Activated T-cell treated with anti-CD3 and anti-CD28 coated beads, Interleukin-2, amount 50 U/mL, for 1 hour (primary cell): ENCODE data around the gene CLDN1.

Experiments
- DNase-seq: peaks from one replicate; pipeline ENCODE4 v3.0.0-alpha.2; 2020

CLDN1 gene

DNA sequence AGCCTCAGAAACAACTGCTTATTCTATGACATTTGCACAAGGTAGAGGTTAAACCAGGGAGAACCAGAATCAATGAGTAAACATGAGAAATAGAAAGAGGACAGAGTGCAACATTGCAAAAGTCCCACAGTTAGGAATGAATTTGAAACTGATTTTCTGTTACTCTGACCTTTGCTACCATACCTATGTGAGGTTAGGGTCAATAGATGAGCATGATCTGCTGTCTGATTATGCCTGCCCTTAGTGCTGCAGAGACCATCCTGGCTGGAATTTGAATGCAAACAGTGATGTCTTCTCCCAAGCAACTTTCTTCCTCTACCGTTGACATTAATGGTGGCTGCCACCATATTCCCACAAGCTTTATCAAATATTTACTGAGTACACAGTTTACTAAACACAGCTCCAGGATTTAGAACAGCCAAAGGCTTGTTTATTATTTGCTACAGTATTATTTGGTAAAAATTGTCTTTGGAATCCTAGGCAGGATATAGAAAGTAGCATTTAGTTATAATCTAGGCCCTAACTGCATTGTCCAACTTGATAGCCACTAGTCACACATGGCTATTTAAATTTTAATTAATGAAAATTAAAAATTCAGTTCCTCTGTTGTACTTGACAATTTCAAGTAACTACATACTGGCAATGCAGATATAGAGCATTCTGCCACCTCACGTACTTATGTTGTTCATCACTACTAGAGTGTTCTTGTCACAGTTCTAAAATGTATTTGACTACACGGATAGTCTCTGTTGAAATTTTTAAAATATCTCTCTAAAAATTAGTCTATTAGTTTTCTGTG is 8.9 kb upstream of the CLDN1 start:
- no peak for DNase-seq

DNA sequence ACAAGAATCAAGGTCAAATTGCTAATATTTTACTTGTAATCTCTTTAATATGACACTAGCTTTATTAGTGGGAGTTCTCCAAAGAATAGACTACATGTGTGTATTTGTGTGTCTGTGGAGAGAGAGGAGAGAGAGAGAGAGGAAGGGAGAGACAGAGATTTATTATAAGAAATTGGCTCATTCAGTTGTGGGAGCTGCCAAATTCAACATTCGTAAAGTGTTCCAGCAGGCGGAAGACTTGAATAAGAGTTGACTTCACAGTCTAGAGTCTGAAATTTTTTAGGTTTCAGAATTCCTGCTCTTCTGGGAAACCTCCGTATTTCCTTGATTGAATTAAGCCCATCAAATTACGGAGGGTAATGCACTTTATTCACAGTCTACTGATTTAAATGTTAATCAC is 4.7 kb upstream of the CLDN1 start:
- no peak for DNase-seq

DNA sequence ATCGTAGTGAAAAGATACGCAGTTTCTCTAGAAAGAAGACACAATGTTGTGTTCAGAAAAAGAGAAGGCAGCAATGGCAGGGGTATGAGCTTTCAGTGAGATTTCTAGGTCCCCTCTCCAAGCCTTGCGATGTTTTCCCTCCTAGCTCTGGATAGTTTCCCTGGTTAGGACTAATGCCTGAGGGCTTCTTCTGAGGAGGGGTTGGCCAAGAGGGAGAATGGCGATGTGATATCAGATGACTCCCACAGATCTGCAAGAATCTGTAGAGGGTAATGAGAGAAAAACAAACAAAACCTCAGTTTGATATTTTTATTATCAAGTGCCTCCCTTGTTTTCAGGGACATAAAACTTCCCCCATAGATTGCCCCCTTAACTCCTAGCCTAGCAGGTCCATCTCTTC is 4.1 kb upstream of the CLDN1 start:
- no peak for DNase-seq

DNA sequence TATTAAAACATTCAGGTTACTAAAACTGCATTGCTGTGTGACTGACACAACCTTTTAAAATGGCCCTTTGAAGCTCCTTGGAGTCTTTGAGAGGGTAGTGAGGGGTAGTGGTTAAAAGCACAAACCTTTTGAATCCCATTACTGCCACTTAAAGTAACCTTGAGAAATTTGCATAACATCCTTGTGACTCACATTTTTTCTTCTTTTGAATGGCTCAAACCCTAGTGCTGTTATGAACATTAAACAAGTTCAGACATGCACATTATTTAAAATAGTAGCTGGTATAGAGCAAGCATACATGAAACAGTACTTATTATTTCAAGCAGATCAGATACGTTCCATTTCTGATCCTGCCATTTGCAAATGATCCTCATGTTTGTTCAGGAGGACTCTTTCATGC is 3.7 kb upstream of the CLDN1 start:
- no peak for DNase-seq

DNA sequence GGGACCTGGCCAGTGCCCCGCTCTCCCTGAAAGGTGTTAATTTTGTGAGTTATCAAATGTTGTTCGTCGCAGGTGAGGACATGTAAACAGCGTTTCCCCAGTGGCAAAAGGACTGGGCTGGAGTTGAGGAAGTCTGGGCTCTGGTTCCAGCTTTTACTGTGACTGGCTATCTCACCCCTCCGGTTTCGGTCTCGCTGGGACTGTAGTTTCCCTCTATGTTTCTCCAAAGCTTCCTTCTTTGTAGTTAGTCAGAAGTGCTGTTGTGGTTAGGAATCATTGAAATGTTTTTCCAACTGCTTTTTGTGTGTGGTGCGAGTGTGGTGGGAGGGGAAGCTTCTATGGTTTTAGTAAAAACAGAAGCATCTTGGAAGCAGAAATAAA is 990 bp upstream of the CLDN1 start:
- no peak for DNase-seq

DNA sequence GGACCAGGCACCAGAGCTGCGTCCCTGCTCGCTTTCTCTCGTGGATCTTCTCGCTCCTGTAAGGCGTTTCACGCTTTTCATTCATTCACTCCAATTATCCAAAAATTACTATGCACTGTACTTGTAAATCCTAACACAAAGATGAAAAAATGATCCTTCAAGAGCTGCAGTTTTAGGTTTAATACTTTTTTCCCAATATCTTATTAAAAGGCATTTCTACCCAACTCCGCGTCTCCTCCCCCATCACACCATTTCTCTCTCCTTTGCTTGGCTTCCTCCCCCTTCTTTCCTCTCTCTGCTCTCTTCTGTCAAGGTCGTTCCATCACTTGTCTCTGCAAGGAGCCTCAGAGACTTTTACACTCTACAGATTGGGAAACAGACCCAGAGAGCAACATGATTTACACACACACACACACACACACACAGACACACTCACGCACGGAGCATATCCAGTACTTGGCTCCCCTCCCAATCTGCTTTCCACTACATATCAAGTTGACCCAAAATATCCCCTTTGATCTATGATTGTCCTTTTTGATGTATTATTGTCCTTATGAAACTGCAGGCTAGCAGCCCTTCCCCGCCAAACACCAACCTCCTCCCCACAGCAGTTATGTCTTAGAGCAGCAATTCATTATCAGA is 479 bp upstream of the CLDN1 start:
- DNase-seq = no peak

DNA sequence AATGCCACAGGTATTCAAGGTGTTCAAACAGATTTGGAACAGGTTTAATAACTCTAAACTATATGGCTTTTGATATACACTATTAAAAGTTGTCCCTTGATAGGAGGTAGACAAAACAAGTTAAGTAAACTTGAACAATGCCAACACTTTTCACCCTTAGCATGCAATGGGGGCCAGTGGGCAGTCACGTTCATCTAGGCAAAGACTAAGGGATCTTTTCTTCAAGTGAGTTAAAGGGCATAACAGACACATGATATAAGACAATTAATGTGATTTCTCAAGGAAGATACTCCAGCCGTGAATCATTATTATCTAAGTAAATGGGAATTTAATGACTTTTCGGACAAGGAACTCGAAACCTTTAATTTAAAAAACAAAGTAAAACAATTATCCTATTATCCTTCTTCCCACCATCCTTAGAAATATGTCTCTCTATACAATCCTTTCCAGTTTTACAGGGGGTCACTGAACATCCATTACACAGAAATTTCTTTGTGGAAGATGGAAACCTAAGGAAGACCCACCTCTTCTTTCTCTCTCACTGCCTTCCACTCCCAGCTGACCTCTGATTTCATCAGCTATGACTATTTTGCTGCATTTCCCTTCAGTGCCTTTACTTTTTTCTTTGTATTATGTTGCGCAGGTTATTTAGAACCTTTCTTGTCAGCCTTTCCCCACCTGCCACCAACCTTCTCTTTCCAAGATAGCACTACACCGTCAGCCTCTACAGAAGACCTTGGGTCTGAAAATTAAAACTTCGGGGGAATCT is 1.5 kb downstream of the CLDN1 start:
- DNase-seq = no peak

DNA sequence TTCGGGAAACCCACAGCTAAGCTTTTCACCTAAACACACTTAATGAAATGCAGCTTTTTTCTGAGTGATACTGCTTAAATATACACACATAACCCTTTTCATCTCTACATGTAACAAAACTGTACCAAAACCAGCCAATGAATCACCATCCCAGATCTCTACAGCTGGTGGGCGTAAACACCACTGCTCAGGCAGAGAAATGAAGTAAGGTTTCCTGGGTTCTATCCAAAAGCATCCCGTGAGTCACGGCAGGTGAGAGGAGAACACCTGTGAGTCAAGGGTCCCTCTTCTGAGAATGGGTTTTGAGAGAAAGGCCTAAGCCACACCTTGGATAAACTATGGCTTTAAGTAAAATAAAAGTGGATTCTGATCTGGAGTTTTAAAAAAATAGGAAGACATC is 2.6 kb downstream of the CLDN1 start:
- DNase-seq = no peak

DNA sequence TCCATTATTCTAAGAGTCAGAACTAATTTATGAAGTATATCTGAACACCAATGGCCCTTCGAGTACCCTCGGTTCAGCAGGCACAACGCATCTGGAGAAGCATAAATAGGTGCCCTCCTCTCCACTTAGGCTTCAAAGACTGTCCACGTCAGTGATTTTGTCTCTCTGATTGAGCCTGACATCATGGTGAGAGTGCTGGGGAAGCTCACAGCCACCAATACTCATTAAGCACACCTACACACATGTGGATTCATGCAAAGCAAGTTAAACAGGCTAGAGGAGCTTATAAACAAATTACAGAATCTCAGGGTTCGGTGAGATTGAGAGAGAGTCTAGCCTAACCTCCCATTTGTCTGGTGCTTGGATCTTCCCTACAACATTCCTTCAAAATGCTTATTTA is 3.6 kb downstream of the CLDN1 start:
- DNase-seq = no peak

DNA sequence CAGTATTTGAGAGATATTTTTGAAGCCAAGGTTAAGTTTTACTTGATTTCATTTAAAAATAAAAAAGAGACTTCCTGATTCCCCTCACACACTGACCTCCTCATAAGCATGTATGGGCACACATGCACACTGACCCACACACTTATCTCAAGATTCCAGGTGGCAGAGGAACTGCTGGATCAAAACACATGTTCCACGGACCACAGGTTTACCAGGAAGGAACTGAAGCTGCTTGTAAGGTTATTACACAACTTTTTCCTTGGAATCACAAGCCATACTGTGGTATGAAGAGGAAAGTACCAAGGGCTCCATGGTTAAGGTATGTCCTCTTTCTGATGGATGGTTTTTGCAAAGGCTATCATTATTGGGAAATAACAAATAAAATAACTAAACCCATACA is 7.5 kb downstream of the CLDN1 start:
- no peak for DNase-seq

DNA sequence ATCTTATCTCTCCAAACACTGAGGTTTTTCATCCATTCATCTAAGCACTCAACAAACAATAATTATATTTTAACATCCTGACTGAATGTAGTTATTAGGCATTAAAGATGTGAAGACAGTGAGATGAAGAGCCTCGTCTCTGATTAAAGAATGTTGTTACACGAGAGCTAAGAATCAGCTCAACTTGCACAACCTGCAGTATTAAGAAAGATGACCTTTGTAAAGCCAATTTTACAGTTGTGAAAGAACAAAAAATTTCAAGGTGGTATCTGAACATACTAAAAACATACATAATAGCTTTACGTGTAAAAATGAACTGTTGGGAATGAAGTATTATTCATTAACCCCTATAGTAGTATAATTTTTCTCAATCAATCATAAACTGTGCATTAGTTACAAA is 12.8 kb downstream of the CLDN1 start:
- no peak for DNase-seq

DNA sequence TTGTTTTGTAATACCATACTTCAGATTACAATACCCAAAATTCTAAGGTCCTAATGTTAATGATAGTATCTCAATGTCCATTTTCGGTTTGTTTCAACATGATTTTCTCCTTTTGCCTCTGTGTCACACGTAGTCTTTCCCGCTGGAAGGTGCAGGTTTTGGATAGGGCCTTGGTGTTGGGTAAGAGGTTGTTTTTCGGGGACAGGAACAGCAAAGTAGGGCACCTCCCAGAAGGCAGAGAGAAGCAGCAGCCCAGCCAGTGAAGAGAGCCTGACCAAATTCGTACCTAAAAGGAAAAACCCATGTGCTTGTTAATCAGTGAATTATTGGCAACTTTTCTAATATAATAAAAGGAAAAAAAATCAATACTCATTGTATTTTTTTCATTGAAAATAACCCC is 14.1 kb downstream of the CLDN1 start:
- no peak for DNase-seq

DNA sequence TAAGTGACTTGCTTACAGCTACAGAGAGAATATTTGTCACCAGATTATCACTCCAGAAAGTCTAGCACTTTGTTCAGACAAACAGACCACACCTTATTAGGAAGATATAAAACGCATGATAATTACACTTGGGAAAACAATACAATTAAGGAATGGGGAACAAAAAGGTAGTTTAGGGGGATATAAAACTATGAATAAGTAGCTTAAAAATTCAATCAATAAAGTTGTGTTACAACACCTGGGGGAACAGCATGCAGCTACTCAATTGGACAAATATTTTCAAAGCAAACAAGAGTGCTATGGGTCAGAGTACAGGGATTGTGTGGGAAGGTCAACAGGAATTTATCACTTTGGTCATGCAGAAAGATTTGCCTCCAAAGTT is 15.1 kb downstream of the CLDN1 start:
- DNase-seq = no peak

DNA sequence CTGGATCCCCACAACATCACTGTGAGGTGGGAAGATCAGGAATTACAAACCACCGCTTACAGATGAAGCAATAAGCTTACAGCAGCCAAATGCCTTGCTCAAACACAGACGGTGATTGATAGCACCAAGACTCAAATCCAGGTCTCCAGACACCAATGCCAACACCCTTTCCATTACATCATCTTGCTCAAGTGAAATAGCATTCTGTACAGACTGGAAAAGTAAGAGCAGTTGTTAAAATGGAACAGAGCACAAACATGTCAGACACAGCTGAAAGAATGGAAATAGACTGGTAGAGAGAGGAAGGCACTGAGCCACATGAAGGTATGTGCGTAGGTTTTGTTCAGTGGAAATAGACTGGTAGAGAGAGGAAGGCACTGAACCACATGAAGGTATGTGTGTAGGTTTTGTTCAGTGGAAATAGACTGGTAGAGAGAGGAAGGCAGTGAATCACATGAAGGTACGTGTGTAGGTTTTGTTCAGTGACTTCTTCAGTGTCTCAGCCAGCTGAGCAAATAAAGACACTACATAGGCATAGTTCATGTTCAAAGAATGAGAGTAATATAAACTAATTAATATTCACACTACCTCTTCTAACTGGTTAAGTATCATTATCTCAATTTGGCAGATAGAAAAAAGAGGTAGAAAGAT is 15.6 kb downstream of the CLDN1 start:
- DNase-seq = no peak

DNA sequence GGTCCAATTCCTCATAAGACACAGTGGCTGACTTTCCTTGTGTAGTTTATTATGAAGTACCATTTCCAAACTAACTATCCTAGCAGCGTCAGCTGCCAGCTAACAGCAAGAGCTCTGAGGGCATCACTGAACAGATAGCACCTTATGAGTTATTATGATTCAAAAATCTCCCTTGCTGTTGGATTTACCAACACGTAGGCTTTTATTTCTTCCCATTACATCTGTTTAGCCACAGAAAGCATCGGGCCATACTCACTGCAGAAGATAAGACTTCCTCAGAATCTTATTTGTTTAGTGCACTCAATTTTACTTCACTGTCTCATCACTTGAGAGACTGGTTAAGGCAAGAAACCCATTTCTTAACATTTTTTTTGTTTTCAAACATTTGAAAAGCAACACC is 16.2 kb downstream of the CLDN1 start:
- no peak for DNase-seq

DNA sequence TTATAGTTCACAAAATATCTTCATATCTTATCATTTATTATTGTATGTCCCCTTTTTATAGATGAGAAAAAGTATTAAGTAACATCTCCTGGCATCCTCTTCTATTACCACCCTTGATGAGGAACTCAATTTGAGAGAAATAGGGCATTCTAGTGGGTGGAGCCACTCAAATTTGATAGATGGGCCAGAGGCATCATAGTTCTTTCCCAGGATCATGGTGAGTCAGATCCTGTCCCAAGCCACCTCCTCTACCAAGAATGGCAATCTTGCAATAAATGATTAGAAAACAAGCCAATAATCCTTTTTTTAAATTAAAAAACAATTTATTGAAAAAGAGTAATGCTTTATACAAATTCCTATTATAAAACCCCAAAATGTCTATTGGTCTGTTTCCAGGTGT is 16.8 kb downstream of the CLDN1 start:
- DNase-seq = no peak

DNA sequence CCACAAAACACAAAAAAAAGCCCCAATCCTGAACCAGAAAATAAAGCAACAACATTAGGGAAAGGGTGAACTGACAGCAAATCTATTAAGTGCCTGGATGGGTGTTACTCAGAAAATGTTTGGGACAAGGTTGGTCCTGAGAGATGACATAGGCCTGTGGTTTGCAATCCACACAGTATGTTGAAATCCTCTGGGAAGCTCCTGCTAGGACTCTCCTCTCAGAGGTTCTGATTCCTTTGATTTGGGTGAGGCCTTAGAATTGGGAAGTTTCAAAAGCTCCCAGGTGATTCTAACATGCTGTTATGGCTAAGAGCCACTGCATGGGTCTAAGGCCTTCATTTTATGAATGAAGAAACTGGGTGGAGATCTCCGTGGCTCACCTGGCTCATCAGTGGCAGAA is 18.4 kb downstream of the CLDN1 start:
- no peak for DNase-seq

DNA sequence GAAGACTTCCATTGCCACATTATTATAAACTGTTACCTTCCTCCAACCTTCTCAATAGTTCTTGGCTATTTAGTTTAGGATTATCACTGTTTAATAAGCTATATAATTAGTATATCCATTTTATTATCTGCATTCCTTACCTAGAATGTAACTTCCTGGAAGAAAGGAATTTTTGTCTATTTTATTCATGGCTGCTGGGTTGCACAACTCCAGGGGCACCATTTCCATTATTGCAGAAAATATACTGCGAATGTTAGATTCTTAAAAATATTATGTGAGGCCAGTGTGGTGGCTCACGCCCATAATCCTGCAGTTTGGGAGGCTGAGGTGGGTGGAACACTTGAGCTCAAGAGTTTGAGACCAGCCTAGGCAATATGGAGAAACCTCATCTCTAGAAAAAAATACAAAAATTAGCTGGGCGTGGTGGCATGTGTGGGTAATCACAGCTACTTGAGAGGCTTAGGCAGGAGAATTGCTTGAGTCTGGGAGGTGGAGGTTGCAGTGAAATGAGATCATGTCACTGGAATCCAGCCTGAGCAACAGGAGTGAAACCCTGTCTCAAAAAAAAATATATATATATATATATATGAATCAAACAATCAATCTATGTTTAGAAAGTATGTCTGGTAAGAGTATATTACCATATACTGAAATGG is 19.9 kb downstream of the CLDN1 start:
- DNase-seq = no peak

DNA sequence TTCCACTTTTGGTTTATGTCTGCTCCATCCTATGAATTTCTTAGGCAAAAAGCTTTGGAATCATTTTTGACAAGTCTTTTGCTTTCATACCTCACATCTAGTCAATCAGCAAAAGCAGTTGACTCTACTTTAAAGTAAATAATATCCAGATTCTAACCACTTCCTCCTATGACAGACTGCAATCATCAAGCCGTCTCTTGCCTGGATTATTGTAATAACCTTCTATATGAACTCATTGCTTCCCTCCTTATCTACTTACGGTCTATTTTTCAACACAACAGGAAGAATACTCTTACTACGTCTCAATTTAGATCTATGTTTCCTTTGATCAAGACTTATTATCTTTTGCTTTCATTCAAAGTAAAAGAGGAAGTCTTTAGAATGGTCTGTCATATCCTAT is 20.7 kb downstream of the CLDN1 start:
- DNase-seq = no peak

DNA sequence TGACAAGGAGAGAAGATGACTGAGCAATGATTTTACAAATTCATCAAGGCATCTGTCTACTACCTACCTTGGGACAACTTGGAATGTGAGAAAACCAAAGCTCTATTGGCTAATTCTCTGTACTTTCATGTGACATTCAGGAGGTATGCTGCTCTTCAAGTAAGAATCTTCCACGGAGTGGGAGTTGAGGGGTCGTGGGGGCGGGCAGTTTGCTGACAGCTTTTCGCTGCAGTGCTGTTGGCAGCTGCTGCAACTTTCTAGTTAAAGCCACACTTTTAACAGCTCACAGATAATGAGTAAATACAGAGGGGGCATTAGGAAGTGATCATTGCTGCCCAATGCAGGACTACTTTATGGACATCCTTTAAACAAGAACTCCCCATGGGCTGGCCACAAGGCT is 22.3 kb downstream of the CLDN1 start:
- DNase-seq = no peak

DNA sequence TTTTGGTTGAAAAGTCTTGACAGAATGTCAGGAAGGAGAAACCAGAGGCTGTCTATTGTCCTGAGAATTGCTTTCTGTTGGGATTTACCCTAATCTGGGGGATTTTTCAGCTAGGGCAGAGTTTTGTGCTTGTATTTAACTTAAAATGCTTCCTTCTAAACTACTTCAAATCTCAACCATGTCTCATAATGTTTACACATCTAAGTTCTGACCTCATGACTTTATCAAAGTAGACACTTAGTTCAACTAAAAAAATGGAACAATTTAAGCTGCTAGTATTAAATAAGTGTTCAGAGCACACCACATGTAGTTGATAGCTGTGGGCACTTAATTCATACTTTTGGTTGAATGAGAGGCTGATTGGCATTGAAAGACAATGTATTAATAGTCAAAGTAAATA is 28.2 kb downstream of the CLDN1 start:
- no peak for DNase-seq

DNA sequence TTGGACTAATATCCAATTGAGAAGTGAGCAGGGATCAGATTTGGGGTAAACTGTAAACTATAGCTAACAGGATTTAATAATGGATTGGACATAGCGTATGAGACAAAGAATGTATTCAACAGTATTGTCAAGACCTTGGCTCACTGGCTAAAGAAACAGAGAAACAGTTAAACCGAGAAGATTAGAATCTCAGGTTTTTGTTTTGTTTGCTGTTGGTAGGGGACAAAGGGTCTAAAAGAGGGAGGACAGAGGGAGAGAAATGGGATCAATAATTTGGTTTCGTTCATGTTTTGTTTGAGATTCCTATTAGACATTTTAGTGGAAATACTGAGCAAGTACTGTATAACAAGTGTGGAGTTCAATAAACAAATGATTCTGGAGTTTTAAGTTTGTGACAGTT is 28.6 kb downstream of the CLDN1 start:
- no peak for DNase-seq

DNA sequence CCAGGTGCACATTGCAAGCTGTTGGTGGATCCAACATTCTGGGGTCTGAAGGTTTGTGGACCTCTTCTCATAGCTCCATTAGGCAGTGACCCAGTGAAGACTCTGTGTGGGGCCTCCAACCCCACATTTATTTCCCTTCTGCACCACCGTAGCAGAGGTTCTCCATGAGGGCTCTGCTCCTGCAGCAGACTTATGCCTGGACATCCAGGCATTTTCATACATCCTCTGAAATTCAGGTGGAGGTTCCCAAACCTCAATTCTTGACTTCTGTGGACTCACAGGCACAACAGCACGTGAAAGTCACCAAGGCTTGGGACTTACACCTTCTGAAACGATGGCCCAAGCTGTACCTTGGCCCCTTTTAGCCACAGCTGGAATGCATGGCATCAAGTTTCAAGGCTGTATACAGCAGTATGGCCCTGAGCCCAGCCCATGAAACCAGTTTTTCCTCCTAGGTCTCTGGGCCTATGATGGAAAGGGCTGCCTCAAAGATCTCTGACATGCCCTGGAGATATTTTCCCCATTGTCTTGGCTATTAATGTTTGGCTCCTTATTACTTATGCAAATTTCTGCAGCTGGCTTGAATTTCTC is 30.2 kb downstream of the CLDN1 start:
- DNase-seq = no peak
